ENCODE data around the gene ITGB8.

The ITGB8 gene

GRCh38 chr7:20340839-20341238, 10.1 kb downstream of the ITGB8 start:
- DNase-seq: no peak
- no peak for TF ChIP-seq GATA1 (IDR thresholded peaks at IDR 0.05; ENCODE audit: low read depth, low read length)

- TF ChIP-seq GATA1 (IDR thresholded peaks at IDR 0.05; ENCODE audit: low read depth, low read length) (no peak), POLR2A (IDR thresholded peaks at IDR 0.05; ENCODE audit: low read length) (no peak)
Observed at GRCh38 chr7:20343205-20343604, 12.5 kb downstream of the ITGB8 start.

GRCh38 chr7:20343941-20344340, 13.2 kb downstream of the ITGB8 start:
- DNase-seq: no peak
- no peak for TF ChIP-seq GATA1 (IDR thresholded peaks at IDR 0.05; ENCODE audit: low read depth, low read length)
- TF ChIP-seq POLR2A (IDR thresholded peaks at IDR 0.05; ENCODE audit: low read length): no peak

More at GRCh38 chr7:20343205-20343604, 12.5 kb downstream of the ITGB8 start:
- DNase-seq: no peak

- no peak for TF ChIP-seq GATA1 (IDR thresholded peaks at IDR 0.05; ENCODE audit: low read depth, low read length)
- no peak for TF ChIP-seq POLR2A (IDR thresholded peaks at IDR 0.05; ENCODE audit: low read length)
Observed at GRCh38 chr7:20344396-20344795, 13.7 kb downstream of the ITGB8 start.

GRCh38 chr7:20346577-20346976, 15.9 kb downstream of the ITGB8 start:
- TF ChIP-seq POLR2A (IDR thresholded peaks at IDR 0.05; ENCODE audit: low read length) (no peak), GATA1 (IDR thresholded peaks at IDR 0.05; ENCODE audit: low read depth, low read length) (no peak)
- DNase-seq: peak in 1 of 2 experiments; percentile 2

More at GRCh38 chr7:20344396-20344795, 13.7 kb downstream of the ITGB8 start:
- DNase-seq: no peak

GRCh38 chr7:20347680-20348079, 17.0 kb downstream of the ITGB8 start:
- DNase-seq: no peak
- no peak for TF ChIP-seq POLR2A (IDR thresholded peaks at IDR 0.05; ENCODE audit: low read length)
- TF ChIP-seq GATA1 (IDR thresholded peaks at IDR 0.05; ENCODE audit: low read depth, low read length): no peak

GRCh38 chr7:20348125-20348807, 17.6 kb downstream of the ITGB8 start:
- no peak for DNase-seq
- TF ChIP-seq POLR2A (IDR thresholded peaks at IDR 0.05; ENCODE audit: low read length) (no peak), GATA1 (IDR thresholded peaks at IDR 0.05; ENCODE audit: low read depth, low read length) (no peak)

- no peak for DNase-seq
- TF ChIP-seq POLR2A (IDR thresholded peaks at IDR 0.05; ENCODE audit: low read length) (no peak), GATA1 (IDR thresholded peaks at IDR 0.05; ENCODE audit: low read depth, low read length) (no peak)
Observed at GRCh38 chr7:20350518-20350951, 19.8 kb downstream of the ITGB8 start.

- DNase-seq: no peak
- TF ChIP-seq GATA1 (IDR thresholded peaks at IDR 0.05; ENCODE audit: low read depth, low read length): no peak
- TF ChIP-seq POLR2A (IDR thresholded peaks at IDR 0.05; ENCODE audit: low read length): no peak
Observed at GRCh38 chr7:20350996-20351692, 20.4 kb downstream of the ITGB8 start.

GRCh38 chr7:20351901-20352300, 21.2 kb downstream of the ITGB8 start:
- TF ChIP-seq GATA1 (IDR thresholded peaks at IDR 0.05; ENCODE audit: low read depth, low read length) (no peak), POLR2A (IDR thresholded peaks at IDR 0.05; ENCODE audit: low read length) (no peak)
- DNase-seq: no peak

GRCh38 chr7:20352573-20353306, 22.0 kb downstream of the ITGB8 start:
- no peak for DNase-seq
- TF ChIP-seq GATA1 (IDR thresholded peaks at IDR 0.05; ENCODE audit: low read depth, low read length): no peak
- TF ChIP-seq POLR2A (IDR thresholded peaks at IDR 0.05; ENCODE audit: low read length): no peak

GRCh38 chr7:20354610-20355528, 24.2 kb downstream of the ITGB8 start:
- no peak for DNase-seq

GRCh38 chr7:20358106-20358505, 27.4 kb downstream of the ITGB8 start:
- DNase-seq: no peak
- TF ChIP-seq POLR2A (IDR thresholded peaks at IDR 0.05; ENCODE audit: low read length): no peak
- no peak for TF ChIP-seq GATA1 (IDR thresholded peaks at IDR 0.05; ENCODE audit: low read depth, low read length)

More at GRCh38 chr7:20354610-20355528, 24.2 kb downstream of the ITGB8 start:
- TF ChIP-seq GATA1 (IDR thresholded peaks at IDR 0.05; ENCODE audit: low read depth, low read length) (no peak), POLR2A (IDR thresholded peaks at IDR 0.05; ENCODE audit: low read length) (no peak)
